ENCODE data around the gene EXOC8. TPM values are rescaled to one million over a fixed set of nuclear protein-coding genes. Genes with fewer than 3 reads are reported as not detected.

EXOC8 gene
- total RNA-seq, 2 donors from 2014 or later = 10.7 to 11.8 TPM

DNA sequence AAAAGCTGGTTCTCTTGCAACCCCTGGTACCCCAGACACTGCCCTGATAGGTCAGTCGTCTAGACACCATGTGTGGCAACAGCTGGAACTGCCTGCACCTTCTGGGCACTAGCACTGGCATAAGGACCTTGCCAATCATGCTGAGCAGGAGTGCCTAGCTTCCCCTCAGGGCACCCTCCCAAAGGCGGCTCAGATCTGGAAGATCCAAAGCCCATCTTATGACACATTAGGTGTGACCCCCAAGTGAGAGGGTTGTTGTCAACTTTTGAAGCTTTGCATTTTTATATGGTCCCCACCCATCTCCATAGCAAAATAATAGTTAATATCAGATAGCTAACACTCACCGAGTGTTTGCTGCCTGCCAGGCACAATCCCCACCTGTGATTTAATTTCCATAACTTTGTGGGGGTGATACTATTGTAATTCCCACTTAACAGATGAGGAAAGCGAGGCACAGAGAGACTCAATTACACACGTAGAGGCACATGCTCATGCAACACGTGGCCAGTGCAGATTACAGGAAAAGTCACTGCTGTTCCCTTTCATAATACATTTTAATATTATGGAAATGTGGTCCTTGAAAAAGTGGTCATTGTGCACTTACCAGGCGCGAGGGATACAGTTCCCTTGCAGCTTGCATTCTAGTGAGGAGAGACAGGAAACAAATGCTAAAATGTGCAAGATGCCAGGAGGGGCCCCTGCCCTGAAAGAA, 25.8 kb downstream of the EXOC8 start:
- Histone ChIP-seq H3K27ac (no peak overlapping the region), H3K9me3 (no peaks in the 10 kb centered on the region), H3K36me3 (no peaks in the 10 kb centered on the region), H3K4me1 (no peaks in the 10 kb centered on the region), H3K27me3 (no peaks in the 10 kb centered on the region), H3K4me3 (no peak overlapping the region)
- DNase-seq (ENCODE audit: low spot score) = no peak
- TF ChIP-seq, protein P1, sequence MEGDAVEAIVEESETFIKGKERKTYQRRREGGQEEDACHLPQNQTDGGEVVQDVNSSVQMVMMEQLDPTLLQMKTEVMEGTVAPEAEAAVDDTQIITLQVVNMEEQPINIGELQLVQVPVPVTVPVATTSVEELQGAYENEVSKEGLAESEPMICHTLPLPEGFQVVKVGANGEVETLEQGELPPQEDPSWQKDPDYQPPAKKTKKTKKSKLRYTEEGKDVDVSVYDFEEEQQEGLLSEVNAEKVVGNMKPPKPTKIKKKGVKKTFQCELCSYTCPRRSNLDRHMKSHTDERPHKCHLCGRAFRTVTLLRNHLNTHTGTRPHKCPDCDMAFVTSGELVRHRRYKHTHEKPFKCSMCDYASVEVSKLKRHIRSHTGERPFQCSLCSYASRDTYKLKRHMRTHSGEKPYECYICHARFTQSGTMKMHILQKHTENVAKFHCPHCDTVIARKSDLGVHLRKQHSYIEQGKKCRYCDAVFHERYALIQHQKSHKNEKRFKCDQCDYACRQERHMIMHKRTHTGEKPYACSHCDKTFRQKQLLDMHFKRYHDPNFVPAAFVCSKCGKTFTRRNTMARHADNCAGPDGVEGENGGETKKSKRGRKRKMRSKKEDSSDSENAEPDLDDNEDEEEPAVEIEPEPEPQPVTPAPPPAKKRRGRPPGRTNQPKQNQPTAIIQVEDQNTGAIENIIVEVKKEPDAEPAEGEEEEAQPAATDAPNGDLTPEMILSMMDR (IDR thresholded peaks at IDR 0.05) = no peak

DNA sequence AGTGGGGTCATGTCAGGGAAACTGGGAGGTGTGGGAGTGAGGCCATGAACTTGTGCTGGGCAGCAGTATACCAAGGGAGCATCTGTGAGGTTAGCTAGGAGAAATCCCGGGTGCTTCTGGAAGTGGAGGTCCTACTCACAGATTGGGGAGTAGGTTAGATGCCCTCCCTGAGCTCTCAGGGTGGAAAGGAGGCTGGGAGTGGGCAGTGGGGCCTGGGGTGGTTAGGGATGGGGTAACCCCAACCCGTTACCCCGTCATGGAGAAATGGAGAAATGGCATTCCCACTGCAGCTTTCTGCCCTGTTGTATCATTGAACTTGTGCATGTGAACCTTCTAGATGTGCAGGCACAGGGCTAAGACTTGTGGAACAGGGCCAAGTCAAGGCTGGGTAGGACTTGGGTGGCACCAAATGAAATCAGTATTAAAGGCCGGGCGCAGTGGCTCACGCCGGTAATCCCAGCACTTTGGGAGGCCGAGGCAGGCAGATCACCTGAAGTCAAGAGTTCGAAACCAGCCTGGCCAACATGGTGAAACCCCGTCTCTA, 27.2 kb downstream of the EXOC8 start:
- no peaks in the 10 kb centered on the region for H3K4me1 ChIP-seq
- H3K36me3 ChIP-seq = no peaks in the 10 kb centered on the region
- TF ChIP-seq, protein P1 (IDR thresholded peaks at IDR 0.05) = no peak

DNA sequence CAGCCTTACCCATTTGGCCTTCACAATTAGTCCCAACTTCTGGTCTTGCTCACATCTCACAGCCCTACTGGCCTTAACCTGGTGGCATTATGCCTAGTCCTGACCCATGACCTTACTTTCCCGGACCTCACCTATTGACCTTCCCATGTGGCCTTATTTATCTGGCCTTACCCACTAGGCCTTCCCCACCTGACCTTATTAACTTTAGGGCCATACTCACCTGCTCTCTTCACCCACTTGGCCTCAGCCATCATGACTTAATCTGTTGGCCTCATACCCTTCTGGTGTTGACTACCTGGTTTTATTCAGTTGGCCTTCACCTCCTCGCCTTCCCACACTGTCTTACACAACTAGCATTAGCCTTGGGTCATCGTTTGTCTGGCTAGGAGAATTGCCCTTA, 35.7 kb downstream of the EXOC8 start:
- H3K36me3 ChIP-seq = no peaks in the 10 kb centered on the region
- TF ChIP-seq, protein P1 (IDR thresholded peaks at IDR 0.05) = no peak
- no peak overlapping the region for H3K4me3 ChIP-seq
- no peaks in the 10 kb centered on the region for H3K9me3 ChIP-seq
- no peak overlapping the region for H3K27ac ChIP-seq
- no peak for DNase-seq (ENCODE audit: low spot score)
- no peaks in the 10 kb centered on the region for H3K27me3 ChIP-seq
- H3K4me1 ChIP-seq = no peaks in the 10 kb centered on the region

More for the DNA sequence above, 27.2 kb downstream of the EXOC8 start:
- Histone ChIP-seq H3K9me3 (no peaks in the 10 kb centered on the region), H3K27ac (no peak overlapping the region), H3K4me3 (no peak overlapping the region), H3K27me3 (no peaks in the 10 kb centered on the region)
- no peak for DNase-seq (ENCODE audit: low spot score)

GRCh38 chr1:231295938-231296337, 41.7 kb downstream of the EXOC8 start:
- H3K9me3 ChIP-seq = no peaks in the 10 kb centered on the region
- TF ChIP-seq, protein P1 (IDR thresholded peaks at IDR 0.05) = no peak
- no peaks in the 10 kb centered on the region for H3K4me1 ChIP-seq
- H3K4me3 ChIP-seq = no peak overlapping the region
- no peaks in the 10 kb centered on the region for H3K36me3 ChIP-seq
- no peak overlapping the region for H3K27ac ChIP-seq
- H3K27me3 ChIP-seq = no peaks in the 10 kb centered on the region
- no peak for DNase-seq (ENCODE audit: low spot score)

DNA sequence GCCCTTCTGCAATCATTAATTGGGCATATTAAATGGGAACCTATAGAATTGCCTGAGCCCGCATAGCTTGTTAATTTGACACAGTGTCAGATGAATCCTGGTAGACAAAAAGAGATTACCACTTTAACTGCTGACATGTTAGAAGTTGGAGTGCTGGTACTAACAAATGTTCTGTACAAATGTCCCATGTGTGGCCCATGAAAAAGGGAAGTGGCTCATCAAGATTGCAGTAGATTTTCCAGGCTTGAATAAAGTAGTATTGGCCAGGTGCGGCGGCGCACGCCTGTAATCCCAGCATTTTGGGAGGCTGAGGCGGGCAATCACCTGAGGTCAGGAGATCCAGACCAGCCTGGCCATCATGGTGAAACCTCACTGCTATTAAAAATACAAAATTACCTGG, 51.0 kb downstream of the EXOC8 start:
- no peaks in the 10 kb centered on the region for H3K27me3 ChIP-seq
- H3K4me1 ChIP-seq = no peaks in the 10 kb centered on the region
- no peak overlapping the region for H3K27ac ChIP-seq
- no peaks in the 10 kb centered on the region for H3K9me3 ChIP-seq
- no peak for DNase-seq (ENCODE audit: low spot score)
- no peak overlapping the region for H3K4me3 ChIP-seq
- TF ChIP-seq, protein P1 (IDR thresholded peaks at IDR 0.05) = no peak
- H3K36me3 ChIP-seq = no peaks in the 10 kb centered on the region

All from right atrium auricular region (tissue), 2 donors.